Central memory CD8-positive, alpha-beta T cell (primary cell): Measurements from ENCODE around the gene UNC13C.

Experiments used
- ATAC-seq: fragments of 150-1000 bp; cut with Tn5 transposase; replicated peaks from 2 replicates; pipeline ENCODE4 v1.10.0; 2022; ENCODE audit warnings: mild to moderate bottlenecking, moderate FRiP score, moderate number of reproducible peaks; ENCODE audit not compliant: poor library complexity, severe bottlenecking; ENCODE audit errors: extremely low read depth
- DNase-seq, 2 donors: peaks; one replicate each; pipeline ENCODE4 v3.0.0; 2021; ENCODE audit warnings: low spot score in 2 of 2
- H3K27ac Mint-ChIP-seq: one replicate; pipeline ENCODE4 v1.8.0; 2022; ENCODE audit warnings: low read depth, mild to moderate bottlenecking, moderate library complexity, mixed read lengths
- H3K27me3 Mint-ChIP-seq: one replicate; pipeline ENCODE4 v1.8.0; 2022; ENCODE audit warnings: mixed read lengths
- H3K36me3 Mint-ChIP-seq: one replicate; pipeline ENCODE4 v1.8.0; 2022; ENCODE audit warnings: mild to moderate bottlenecking, moderate library complexity, mixed read lengths; ENCODE audit not compliant: insufficient read depth
- H3K4me1 Mint-ChIP-seq: one replicate; pipeline ENCODE4 v1.8.0; 2022; ENCODE audit warnings: mixed read lengths
- H3K4me3 Mint-ChIP-seq: one replicate; pipeline ENCODE4 v1.8.0; 2022; ENCODE audit warnings: mild to moderate bottlenecking, moderate library complexity, mixed read lengths
- H3K9me3 Mint-ChIP-seq: one replicate; pipeline ENCODE4 v1.8.0; 2022; ENCODE audit warnings: mixed read lengths

The UNC13C gene

GRCh38 chr15:54282228-54282836 is 304.1 kb downstream of the UNC13C start:
- Mint-ChIP-seq H3K27me3 (no peaks in the 10 kb centered on the region), H3K27ac (no peak overlapping the region), H3K9me3 (peaks cover 5% of the 10 kb centered on the region), H3K4me3 (no peak overlapping the region), H3K36me3 (no peaks in the 10 kb centered on the region), H3K4me1 (no peaks in the 10 kb centered on the region)
- DNase-seq (no peak), ATAC-seq (no peak)

- H3K9me3 Mint-ChIP-seq = no peaks in the 10 kb centered on the region
- no peaks in the 10 kb centered on the region for H3K36me3 Mint-ChIP-seq
- H3K4me3 Mint-ChIP-seq = no peak overlapping the region
- H3K27ac Mint-ChIP-seq = no peak overlapping the region
- DNase-seq = no peak
- no peaks in the 10 kb centered on the region for H3K27me3 Mint-ChIP-seq
- no peak for ATAC-seq
- H3K4me1 Mint-ChIP-seq = no peaks in the 10 kb centered on the region
These were observed 309.8 kb downstream of the UNC13C start for GRCh38 chr15:54288049-54288448.

DNA sequence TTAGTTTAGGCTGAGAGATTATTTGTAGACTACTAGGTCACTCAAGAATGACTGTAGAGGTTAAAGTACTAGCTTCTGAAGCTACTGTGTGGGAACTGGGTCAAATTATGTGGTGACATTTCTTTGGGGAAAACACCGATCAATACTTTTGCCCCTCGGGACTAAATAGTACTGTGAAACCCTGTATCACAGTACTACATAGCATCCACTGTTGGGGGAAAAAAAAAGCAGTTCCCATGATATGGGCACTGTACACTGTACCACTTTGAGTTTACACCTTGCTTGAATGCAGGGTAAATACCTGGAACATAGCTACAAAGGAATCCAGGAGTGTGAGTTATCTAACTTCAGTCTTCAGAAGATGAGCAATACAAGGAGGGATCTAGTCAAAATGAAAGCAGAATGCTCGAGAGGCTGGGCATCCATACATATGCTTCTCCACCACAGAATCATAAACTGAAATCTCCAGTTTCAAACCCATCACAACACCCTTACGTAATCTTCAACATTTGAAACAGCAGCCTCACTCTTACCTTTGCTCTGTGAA is 311.4 kb downstream of the UNC13C start:
- Mint-ChIP-seq H3K27ac (no peak overlapping the region), H3K36me3 (no peaks in the 10 kb centered on the region)
- ATAC-seq = no peak

DNA sequence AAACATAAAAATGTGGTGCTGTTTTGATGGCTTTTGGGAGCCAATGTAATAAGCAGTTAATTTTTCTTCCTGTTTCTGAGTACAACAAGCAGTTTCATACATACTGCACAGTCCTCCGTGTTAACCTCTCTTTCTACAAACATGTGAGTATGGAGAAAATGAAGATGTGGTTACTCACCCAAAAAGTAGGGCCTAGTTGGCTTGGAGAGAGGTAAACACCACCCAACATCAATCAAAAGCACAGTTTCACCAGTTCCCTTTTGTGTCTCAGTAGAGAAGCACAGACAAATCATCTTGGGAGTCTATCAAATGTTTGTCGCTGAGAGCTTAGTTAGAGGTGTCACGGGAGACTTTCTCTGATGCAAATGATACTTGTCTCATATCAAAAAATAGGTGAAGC is 320.2 kb downstream of the UNC13C start:
- H3K4me3 Mint-ChIP-seq = no peak overlapping the region
- H3K9me3 Mint-ChIP-seq = no peaks in the 10 kb centered on the region
- no peak for DNase-seq
- no peaks in the 10 kb centered on the region for H3K4me1 Mint-ChIP-seq
- H3K27me3 Mint-ChIP-seq = no peaks in the 10 kb centered on the region
- no peak for ATAC-seq
- no peaks in the 10 kb centered on the region for H3K36me3 Mint-ChIP-seq
- H3K27ac Mint-ChIP-seq = no peak overlapping the region

More for the DNA sequence above, 311.4 kb downstream of the UNC13C start:
- no peak overlapping the region for H3K4me3 Mint-ChIP-seq
- H3K27me3 Mint-ChIP-seq = no peaks in the 10 kb centered on the region
- no peaks in the 10 kb centered on the region for H3K9me3 Mint-ChIP-seq
- no peak for DNase-seq
- H3K4me1 Mint-ChIP-seq = no peaks in the 10 kb centered on the region

- Mint-ChIP-seq H3K36me3 (no peaks in the 10 kb centered on the region), H3K27me3 (no peaks in the 10 kb centered on the region), H3K9me3 (peaks cover 5% of the 10 kb centered on the region), H3K4me3 (no peak overlapping the region), H3K27ac (no peak overlapping the region), H3K4me1 (no peaks in the 10 kb centered on the region)
- DNase-seq (no peak), ATAC-seq (no peak)
These were observed 326.1 kb downstream of the UNC13C start for GRCh38 chr15:54304321-54304720.

DNA sequence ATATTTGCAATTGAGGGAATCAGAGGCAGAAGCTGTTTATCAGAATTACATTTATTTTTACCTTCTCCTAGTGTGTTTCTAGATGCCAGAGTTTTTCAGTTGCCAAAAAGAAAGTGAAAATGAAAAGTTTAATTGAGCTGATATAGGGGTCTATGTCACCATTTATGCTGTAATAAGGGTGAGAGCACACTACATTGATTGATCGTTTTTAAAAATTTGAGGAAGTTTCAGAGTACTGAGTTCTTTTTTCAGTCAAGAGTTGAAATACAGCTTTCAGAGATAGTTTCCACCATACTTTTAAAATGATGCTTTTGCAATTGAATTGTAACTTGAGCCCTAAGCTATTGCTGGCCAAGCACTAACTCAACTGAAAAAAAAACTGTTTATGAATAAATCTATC is 326.9 kb downstream of the UNC13C start:
- Mint-ChIP-seq H3K36me3 (no peaks in the 10 kb centered on the region), H3K27me3 (no peaks in the 10 kb centered on the region), H3K27ac (no peak overlapping the region), H3K4me3 (no peak overlapping the region), H3K4me1 (no peaks in the 10 kb centered on the region), H3K9me3 (peaks cover 5% of the 10 kb centered on the region)
- ATAC-seq (no peak), DNase-seq (no peak)

- Mint-ChIP-seq H3K27ac (no peak overlapping the region), H3K4me1 (no peaks in the 10 kb centered on the region), H3K9me3 (peaks cover 5% of the 10 kb centered on the region), H3K4me3 (no peak overlapping the region), H3K36me3 (no peaks in the 10 kb centered on the region), H3K27me3 (no peaks in the 10 kb centered on the region)
- ATAC-seq (no peak), DNase-seq (no peak)
These were observed 329.1 kb downstream of the UNC13C start for GRCh38 chr15:54307252-54307902.

DNA sequence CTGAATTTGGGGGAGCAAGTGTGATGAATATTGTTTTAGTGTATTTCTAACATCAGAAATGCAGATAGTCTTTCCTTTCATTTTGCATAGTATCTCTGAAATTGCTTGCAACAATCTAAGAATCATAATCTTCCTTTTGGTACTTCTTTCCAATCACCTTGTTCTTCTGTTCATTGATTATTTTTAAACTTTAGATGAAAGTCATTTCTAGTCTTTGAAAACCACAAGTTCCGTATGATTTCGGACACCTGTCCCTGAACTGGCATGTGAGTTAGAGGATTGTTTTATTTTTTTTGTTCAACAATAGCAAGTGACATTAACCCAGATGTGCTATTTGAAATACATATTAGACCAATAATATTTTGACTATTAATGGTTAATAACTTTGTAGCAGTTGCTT is 329.7 kb downstream of the UNC13C start:
- Mint-ChIP-seq H3K4me3 (no peak overlapping the region), H3K36me3 (no peaks in the 10 kb centered on the region), H3K4me1 (no peaks in the 10 kb centered on the region), H3K9me3 (peaks cover 5% of the 10 kb centered on the region), H3K27ac (no peak overlapping the region), H3K27me3 (no peaks in the 10 kb centered on the region)
- ATAC-seq (no peak), DNase-seq (no peak)

- ATAC-seq (no peak), DNase-seq (no peak)
- Mint-ChIP-seq H3K4me3 (no peak overlapping the region), H3K27me3 (no peaks in the 10 kb centered on the region), H3K4me1 (no peaks in the 10 kb centered on the region), H3K27ac (no peak overlapping the region), H3K9me3 (peaks cover 18% of the 10 kb centered on the region), H3K36me3 (no peaks in the 10 kb centered on the region)
These were observed 334.3 kb downstream of the UNC13C start for GRCh38 chr15:54312528-54312927.

DNA sequence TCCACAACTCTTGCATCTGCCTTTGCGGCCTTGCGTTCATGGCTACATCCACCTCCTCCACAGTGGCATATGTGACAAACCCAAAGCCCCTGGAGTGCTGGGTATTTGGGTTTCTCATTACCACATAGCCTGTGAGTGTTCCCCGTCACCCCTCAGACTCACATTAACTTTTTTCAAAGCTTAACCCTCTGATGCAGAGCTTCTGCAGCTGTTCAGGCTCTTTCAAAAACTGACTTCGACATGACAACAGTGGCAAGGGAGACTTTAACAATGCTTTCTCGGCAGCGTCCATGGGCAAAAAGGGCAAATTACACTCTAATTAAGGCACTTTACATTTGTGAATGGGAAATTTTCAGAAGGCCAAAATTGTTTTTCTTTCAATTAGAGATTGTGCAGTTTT is 343.2 kb downstream of the UNC13C start:
- ATAC-seq (no peak), DNase-seq (no peak)
- Mint-ChIP-seq H3K27ac (no peak overlapping the region), H3K9me3 (peaks cover 18% of the 10 kb centered on the region), H3K4me1 (no peaks in the 10 kb centered on the region), H3K27me3 (no peaks in the 10 kb centered on the region), H3K36me3 (no peaks in the 10 kb centered on the region), H3K4me3 (no peak overlapping the region)

GRCh38 chr15:54322341-54322740 is 344.1 kb downstream of the UNC13C start:
- Mint-ChIP-seq H3K9me3 (peaks cover 17% of the 10 kb centered on the region), H3K36me3 (no peaks in the 10 kb centered on the region), H3K27me3 (no peaks in the 10 kb centered on the region)

DNA sequence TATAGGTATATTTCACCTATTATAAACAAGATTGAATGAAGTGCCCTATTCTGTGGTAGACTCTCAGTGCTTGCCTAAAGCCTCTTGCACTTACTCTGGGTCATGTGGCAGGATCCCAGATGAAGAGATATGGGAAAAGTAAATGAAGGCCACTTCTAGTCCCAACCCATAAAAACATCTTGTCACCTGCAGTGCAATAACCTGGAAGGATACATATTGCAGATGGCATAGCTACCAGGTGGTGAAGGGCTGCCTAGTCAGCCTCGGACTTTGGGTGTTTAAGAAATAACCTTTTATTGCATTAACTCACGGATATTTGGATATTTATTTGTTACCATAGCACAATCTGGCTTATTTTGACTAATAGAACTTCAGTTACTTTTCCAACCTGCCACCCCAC is 367.1 kb downstream of the UNC13C start:
- no peak for ATAC-seq
- no peak for DNase-seq
- Mint-ChIP-seq H3K4me3 (no peak overlapping the region), H3K36me3 (no peaks in the 10 kb centered on the region), H3K9me3 (peaks cover 11% of the 10 kb centered on the region), H3K27me3 (no peaks in the 10 kb centered on the region), H3K27ac (no peak overlapping the region), H3K4me1 (no peaks in the 10 kb centered on the region)

More at GRCh38 chr15:54322341-54322740, 344.1 kb downstream of the UNC13C start:
- H3K27ac Mint-ChIP-seq = no peak overlapping the region
- H3K4me3 Mint-ChIP-seq = no peak overlapping the region
- ATAC-seq = no peak
- no peaks in the 10 kb centered on the region for H3K4me1 Mint-ChIP-seq
- no peak for DNase-seq

DNA sequence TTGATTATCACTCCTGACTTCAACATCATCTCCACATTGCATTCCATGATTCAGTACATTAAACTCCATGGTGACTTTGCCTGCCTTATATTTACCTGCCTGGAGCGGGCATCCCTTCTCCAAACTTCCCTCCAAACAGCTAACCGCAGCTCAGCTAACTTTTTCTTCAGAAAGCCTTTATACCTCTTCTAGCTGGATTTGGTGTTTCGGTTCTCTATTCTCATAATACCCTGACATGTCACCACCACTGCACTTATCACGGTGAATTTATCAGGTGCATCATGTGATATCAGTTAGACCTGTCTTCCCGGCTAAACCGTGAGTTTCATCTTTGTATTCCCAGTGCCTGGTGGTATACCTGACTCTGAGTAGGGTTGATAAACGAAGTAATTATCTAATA is 367.6 kb downstream of the UNC13C start:
- Mint-ChIP-seq H3K4me3 (no peak overlapping the region), H3K27ac (no peak overlapping the region), H3K36me3 (no peaks in the 10 kb centered on the region), H3K9me3 (peaks cover 11% of the 10 kb centered on the region), H3K4me1 (no peaks in the 10 kb centered on the region), H3K27me3 (no peaks in the 10 kb centered on the region)
- no peak for DNase-seq
- no peak for ATAC-seq
